GM18520 (cell line): Measurements from ENCODE around the gene FZD8.
"Not testable (repeated sequence)": the region's sequence is repeated elsewhere in the genome, so short reads cannot be mapped to it uniquely, and the experiment has no call there.

Source experiments
- ATAC-seq: cut with Tn5 transposase; IDR thresholded peaks from one replicate; pipeline ENCODE4 v1.9.1; 2021; ENCODE audit not compliant: unreplicated experiment

Gene FZD8, protein sequence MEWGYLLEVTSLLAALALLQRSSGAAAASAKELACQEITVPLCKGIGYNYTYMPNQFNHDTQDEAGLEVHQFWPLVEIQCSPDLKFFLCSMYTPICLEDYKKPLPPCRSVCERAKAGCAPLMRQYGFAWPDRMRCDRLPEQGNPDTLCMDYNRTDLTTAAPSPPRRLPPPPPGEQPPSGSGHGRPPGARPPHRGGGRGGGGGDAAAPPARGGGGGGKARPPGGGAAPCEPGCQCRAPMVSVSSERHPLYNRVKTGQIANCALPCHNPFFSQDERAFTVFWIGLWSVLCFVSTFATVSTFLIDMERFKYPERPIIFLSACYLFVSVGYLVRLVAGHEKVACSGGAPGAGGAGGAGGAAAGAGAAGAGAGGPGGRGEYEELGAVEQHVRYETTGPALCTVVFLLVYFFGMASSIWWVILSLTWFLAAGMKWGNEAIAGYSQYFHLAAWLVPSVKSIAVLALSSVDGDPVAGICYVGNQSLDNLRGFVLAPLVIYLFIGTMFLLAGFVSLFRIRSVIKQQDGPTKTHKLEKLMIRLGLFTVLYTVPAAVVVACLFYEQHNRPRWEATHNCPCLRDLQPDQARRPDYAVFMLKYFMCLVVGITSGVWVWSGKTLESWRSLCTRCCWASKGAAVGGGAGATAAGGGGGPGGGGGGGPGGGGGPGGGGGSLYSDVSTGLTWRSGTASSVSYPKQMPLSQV

DNA sequence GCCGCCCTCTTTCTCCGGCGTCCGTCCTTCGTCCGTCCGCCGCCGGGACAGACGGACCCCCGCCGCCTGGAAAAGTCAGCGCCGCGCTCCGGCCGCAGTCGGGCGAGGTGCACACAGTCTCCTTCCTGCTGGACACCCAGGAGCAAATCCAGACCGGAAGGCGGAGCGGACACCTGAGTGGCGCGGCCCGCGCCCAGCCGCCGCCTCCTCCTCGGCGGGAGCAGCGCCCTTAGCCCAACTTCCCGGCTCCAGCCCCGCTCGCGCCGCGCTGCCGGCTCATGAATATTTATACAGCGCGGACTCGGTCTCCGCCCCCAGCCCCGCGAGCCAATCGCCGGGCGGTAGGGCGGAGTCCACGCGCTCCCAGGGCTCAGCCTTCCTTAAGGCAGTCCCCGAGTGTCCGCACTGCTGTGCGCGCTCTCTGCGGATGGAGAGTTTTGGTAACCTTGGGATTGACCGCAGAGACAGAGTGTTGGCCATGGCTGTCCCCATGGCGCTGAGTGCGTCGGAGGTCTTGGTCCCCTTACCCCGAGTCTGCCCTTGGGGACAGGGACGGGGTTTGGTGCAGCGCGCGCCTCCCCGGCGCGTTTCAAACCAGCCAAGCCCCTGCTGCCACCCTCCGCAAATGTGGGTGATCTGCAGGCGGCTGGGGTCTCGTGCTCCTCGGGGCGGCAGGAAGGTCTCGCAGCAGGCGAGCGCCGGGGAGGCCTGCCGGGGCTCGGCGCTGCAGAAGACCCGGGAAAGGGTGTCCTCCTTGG, at the start of gene FZD8:
Gene FZD8 (minus strand): TSS at position 262 of the 758 bp plus-strand sequence. CDS start 867 bp downstream, outside the sequence.
- peak; percentile 89 for ATAC-seq

DNA sequence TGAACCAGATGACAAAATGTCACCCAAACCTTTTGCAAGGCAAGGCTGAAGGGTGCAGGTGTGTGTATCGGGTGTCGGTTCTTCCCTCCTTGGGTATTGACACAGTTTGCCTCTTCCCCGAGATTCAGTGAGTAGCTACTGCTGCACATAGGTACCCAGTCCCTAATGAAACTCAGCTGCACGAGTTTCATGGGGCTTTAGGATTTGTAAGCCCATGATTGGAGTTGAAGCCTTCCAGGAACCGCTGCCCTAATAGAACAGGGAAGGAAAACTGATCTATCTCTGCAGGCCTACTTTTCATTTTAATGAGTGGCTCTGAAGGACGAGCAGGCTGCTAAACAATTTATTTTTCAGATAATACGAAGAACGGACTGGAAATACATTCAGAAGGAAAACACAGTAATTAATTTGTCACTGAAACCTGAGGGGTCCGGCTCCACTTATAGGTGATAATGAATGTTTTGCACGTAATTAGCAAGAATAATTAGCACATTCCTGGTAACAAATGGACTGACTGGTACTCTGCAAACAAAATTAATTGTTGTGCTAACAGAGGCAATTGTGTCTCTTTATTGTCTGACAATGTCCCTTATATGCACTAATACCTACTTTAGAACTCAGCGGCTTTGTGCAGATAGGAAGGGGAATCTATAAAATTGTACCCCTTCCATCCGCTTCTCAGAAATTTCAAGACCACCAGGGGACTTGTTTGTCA, 49.6 kb upstream of the FZD8 start:
- no peak for ATAC-seq

DNA sequence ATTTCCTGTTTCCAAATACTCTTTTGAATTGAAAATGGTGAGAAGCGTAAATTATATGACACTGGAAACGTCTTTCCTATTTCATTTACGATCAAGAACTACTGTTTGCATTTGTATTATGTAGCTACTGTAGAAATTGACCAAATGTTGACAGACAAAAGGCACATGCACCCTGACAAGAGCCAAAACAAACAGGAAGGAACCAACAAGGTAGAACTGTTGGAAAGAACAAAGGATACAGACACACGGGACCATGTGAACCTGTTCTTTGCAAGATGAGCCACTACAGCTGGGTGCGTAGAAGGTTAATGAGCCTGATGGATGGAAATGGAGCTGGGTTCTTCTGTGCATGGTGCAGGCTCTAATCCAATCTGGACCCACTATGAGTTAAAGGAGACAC, 48.4 kb upstream of the FZD8 start:
- no peak for ATAC-seq

DNA sequence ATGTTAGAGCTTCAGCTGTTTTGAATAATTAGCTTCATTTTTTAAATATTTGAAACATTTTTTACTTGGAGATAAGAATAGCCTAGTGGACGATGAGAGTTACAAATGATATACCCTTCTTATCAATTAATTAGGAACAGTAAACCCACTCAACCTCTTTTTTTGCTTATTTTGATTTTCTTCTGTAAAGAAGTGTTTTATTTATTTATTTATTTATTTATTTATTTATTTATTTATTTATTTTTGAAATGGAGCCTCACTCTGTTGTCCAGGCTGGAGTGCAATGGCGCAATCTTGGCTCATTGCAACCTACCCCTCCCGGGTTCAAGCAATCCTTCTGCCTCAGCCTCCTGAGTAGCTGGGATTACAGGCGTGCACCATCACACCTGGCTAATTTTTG, 43.8 kb upstream of the FZD8 start:
- not testable (repeated sequence) for ATAC-seq

DNA sequence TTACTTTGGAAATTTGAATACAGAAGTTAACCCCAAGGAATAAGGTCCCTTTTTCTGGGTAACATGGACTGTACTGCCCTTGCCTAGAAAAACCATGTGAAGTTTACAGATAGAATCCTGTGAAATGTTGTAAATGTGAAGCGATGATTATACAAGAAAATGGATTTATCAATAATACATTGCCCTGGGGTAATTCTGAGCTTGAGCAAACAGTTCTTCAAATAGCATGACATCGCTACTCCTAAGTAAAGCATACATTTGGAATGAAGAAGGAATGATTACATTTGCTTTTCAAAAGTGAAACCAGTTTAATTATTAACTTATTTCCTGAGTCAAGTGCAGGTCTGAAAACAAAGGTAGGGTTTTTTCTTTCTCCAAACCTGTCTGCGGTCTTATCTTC, 43.3 kb upstream of the FZD8 start:
- no peak for ATAC-seq

DNA sequence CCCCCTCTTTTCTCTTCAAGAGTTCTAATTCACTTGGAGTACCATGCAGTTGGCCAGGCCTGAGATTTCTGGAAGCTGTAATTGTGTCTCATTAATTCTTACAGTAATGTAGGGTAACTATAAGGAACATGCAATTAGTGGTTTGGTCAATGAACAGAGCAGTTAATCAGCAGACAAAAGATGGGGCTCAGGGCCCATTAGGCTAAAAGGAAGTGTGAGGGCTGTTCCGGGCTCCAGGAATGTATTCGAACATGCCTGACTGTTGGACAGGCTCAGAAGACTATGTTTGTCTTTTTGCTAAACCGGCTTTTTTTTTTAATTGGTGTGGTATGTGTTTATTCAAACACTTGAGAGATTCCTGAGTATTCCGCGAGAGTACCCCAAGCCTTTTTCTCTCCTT, 42.5 kb upstream of the FZD8 start:
- no peak for ATAC-seq

DNA sequence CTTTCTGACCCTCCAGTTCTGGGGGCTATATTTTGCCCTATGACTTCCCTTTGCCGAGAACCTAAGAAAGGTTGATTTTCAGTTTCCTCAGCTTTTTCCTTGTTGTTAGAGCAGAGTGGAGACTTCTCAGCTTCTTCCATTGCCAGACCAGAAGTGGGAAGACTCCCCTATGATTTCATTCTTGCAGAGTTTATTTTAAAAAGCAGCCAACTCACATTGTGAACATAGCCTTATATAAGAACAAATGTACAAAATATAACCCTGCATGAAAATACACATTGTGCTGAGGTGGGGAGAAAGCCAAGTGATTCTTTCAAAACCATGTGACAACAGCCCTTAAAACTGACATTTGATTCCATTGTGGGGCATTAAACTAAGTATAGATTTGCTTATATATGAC, 33.8 kb upstream of the FZD8 start:
- no peak for ATAC-seq

DNA sequence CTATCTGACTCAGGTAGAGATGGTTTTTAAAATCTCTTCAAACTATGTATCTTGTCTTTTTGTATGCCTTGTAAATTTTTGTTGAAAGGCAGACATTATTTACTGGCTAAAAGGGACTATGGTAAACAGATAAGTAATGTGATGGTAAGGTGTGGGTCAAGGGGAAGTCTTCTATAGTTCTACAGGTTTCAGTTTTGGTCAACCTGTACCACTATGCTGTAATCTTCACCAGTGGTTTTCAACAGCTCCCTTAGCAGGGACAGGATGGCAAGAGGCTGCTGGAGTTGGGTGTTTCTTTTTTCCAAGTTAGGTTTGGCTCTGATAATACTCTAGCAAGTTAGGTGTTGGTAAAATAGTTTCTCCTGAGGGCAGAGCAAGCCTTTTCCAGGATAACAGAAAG, 32.7 kb upstream of the FZD8 start:
- ATAC-seq = no peak

DNA sequence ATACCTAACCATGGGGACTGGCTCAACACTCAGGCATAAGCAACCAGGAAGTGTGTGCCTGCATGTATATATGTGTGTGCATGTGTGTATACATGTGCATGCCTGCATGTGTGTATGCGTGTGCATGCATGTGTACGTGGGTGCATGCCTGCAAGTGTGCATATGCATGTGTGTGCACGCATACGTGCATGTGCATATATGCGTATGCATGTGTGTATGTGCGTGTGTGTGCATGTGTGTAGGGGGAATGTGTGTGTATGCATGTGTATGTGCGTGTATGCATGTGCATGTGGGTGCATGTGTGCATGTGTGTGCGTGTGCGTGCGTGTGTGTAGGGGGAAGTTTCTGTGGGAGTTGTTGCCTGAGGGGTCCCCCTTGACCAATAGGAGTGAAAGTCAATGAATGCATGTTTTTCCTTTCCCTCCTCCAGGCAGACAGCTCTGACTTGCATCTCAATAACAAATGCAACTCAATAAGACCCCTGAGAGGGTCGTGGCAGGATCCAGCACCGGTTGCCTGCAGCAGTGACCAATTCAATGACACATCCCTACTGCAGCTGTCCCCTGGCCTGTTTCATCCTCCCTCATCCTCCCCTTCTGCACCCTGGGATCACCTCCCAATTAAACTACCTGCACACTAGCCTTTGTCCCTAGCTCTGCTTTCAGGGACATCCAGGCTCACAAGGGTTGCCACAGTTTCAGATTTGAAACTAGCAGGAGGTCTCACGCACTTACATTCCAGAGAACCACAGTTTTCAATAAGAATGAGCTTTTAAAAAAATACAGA, 27.0 kb upstream of the FZD8 start:
- ATAC-seq = no peak

DNA sequence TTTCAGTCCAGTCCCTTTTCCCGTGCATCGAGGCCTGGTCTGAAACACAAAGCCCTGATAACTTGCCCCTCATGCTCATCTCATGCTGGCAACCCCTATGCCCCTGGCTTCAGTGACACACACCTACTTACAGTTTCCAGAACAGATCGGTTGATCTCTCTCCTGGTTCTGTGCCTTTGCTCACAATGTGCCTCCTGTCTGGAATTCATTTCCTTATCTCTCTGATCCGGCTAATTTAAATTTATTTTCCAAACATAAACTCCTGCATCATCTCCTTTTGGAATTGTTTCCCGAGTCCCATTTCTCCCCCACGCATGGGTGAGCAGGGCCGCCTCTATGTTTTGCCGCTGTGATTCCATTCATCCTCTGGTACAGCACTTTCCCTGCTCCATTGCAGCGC, 25.9 kb upstream of the FZD8 start:
- ATAC-seq = no peak

DNA sequence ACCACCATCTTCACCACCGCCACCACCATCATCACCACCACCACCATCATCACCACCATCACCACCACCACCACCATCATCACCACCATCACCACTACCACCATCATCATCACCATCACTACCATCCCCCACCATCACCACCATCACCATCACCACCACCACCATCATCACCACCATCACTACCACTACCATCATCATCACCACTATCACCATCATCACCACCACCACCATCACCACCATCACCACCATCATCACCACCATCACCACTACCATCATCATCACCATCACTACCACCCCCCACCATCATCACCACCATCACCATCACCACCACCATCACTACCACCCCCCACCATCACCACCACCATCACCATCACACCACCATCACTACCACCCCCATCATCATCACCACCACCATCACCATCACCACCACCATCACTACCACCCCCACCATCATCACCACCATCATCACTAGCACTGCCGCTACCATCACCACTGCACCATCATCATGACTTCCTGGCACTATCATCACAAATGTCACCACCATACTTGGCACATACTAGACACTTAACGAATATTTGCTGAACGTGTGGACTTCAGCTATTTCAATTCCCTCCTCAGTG, 25.3 kb upstream of the FZD8 start:
- ATAC-seq = no peak

DNA sequence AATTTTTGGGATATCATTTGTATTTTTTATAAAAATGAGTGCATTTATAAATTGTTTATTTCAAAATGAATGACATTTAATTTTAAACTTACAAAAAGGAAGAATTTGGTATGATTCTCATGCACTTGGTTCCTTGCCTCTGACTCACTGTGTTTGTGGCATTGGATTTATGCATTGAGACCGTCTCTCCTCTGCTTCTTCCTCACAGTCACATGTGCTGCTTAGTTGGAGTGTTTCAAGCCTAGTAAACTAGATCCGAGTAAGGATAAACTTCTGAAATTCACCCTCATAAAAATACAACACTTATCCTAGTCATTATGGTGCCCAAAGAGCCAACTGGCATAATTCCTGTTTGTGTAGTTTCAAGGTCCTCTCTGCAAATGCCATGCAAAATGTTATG, 19.1 kb upstream of the FZD8 start:
- no peak for ATAC-seq

DNA sequence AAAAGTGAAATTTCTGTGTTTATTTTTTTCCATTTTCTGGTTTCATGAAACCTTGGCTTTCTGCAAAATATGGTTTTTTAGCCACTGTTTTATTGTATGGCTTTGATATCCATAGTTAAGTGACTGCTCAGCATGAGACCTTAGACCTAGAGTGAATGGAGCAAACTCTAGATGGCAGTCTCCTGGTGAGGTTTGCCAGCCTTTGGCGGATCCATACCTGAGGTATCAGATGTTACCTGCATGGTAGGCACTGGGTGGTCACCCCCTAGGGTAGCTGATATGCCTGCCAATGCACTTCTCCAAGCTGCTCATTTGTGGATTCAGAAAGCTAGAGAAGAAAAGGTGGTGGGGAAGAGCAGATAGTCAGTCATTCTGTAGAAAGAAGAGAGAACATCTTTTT, 17.4 kb upstream of the FZD8 start:
- ATAC-seq = no peak

DNA sequence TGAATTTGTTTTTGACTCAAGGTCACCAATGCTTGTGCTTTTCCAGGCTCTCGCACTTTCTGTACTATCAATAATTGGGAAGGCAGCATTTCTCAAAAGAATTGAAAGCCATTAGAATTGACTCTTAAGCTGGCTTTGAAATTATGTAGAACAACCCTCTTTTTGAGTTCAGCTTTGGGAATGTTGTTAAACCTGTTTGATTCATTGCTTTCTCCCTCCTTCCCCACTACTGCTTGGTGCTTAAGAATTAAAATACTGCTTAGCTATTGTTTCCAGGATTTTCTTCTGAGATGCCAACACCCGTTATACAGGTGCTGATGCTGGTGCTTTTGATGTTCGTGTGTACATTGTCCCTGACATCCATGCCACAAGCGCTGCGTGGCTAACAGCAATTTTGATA, 15.5 kb upstream of the FZD8 start:
- no peak for ATAC-seq

DNA sequence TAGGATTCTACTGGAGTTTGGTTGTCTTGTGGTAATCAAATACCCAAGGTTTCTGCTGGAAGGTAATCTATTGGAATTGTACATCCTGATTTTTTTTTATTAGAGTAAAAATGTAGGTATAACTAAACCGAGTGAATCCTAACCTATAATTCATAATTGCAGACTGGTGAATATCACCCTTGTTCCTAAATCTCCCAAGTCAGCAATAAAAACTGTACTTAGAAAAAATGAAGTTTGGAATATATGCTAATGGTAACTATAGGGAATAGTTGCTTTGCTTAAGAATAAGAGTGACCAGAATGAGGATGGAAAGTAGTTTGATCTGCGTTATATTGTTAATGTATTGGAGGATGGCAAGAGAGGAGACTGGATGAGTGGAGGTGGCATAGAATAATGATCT, 10.7 kb upstream of the FZD8 start:
- ATAC-seq = no peak

DNA sequence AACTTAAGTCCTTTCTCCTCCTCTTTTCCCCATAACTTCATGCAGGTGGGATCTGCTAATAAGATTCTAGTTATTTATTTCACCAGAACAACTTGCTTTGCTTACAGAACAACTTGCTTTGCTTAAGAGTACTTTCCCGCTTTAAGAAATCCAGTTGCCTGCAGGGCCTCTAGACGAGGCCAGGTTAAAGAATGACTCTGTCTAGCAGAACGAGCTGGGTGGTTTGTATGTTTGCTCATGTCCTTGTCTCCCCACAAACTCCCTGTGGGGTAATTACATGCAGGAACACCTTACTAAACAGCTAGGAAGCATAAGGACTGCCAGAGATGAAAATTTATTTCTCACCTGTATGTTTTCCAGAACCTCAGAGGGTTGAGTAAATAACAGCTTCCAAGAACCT, 8.8 kb upstream of the FZD8 start:
- ATAC-seq = no peak

DNA sequence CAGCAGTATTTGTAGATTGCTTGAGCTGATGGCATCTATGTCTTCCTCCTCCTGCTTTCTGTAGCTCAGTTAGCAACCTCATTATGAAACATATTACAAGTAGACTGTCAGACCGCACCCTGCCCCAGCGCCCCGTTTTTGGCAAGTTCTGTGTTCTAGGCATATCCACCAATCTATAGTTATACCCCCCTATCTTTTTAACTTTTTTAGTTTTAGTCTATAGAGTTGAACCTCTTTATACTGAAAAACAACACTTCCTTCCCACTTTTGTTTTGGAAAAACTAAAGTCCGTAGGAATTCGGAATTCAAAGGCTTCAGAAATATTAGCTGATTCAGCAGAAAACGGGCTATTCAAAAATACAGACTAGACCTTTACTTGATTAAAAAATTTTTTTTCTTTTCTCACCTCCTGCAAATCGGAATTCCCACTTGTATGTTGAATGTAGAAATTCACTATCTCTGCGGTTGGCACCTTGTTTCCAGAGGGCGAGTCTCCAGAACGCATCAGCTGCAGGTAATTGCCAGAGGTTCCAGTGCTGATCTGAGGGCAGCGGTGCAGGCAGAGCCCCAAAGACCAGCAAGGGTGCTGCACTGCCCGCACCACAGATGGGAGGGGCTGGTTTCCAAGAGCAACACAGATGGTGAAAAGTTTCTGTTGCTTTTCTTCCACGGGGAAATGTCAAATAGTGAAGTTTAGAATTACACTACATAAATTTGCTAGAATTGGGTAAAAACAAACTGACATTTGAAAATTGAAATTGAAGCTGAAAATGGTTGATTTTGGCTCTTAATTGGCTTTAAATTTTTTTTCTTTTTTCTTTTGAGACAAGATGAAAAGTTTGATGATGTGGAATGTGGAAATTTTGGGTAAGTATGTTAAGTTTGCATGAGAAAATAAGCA, 2.2 kb upstream of the FZD8 start:
- no peak for ATAC-seq

DNA sequence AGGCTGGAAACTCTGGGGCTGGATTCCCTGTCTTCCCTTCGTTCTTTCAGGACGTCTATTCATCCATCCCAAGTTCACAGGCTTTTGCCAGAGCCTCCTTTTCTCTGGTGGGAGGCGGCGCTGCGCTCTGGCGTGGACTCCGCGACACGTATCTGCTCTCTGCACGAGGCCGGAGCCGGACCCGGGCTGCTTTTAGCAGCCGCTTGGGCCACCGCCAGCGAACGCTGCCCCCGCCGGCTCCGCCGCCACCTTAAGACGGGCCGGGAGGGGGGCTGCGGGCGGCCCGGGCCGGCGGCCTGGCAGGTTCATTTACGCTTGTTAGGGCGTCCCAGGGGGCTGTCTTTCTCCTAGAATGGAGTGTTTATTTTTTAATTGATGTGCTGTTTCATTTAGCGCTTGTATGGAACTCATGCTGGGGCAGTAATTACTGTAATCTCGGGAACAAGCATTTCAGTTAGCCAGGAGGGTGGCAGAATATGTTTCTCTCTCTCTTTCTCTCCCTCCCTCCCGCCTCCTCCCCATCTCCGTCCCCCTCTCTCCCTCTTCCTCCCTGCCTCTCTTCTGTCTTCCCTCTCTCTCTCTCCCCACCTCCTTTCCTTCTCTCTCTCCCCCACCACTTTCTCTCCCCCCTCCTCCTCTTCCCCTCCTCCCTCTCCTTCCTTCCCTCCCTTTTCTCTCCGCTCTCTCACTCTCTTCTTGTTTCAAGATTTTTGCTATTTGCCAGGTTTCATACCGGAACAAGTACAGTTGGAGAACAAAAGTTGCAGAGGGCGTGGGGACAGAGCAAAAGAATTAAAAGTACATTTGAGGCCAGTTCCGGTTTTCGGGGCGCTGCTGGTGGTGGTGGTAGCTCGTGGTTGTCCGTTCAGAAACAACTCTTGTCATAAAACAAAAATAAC, 1.3 kb upstream of the FZD8 start:
- ATAC-seq = no peak
